SK-N-SH treated with all-trans-retinoic acid at 6 μM for 48 hours (cell line): Measurements from ENCODE around the gene PPP6C.

Experiments
- ATAC-seq: fragments of 200-7000 bp; cut with Tn5 transposase; 3 replicates; pipeline ENCODE4 v1.9.1; 2020; ENCODE audit warnings: mild to moderate bottlenecking, moderate library complexity
- ARNTL ChIP-seq: fragments of 450-650 bp; formaldehyde crosslinking; IDR thresholded peaks from 2 replicates; pipeline ENCODE4 v1.5.0; 2020; ENCODE audit warnings: low read depth, mild to moderate bottlenecking, moderate library complexity, borderline replicate concordance
- BACH2 ChIP-seq: fragments of 250-450 bp; sonication (Bioruptor Pico); IDR thresholded peaks from 2 replicates; pipeline ENCODE4 v1.9.0; 2021; ENCODE audit warnings: mild to moderate bottlenecking, borderline replicate concordance
- CSDC2 ChIP-seq: fragments of 250-450 bp; sonication (Bioruptor Pico); IDR thresholded peaks from 2 replicates; pipeline ENCODE4 v1.5.0; 2020; ENCODE audit warnings: mild to moderate bottlenecking, moderate library complexity
- ESRRG ChIP-seq: fragments of 250-450 bp; sonication (Bioruptor Pico); IDR thresholded peaks from 2 replicates; pipeline ENCODE4 v1.6.1; 2021; ENCODE audit warnings: mild to moderate bottlenecking
- GLIS3 ChIP-seq: fragments of 250-450 bp; sonication (Bioruptor Pico); IDR thresholded peaks from 2 replicates; pipeline ENCODE4 v1.5.0; 2020; ENCODE audit warnings: mild to moderate bottlenecking, moderate library complexity
- ISL1 ChIP-seq: fragments of 250-450 bp; sonication (Bioruptor Pico); IDR thresholded peaks from 2 replicates; pipeline ENCODE4 v2.1.2; 2022; ENCODE audit warnings: mild to moderate bottlenecking, moderate library complexity
- OSR1 ChIP-seq: fragments of 250-450 bp; sonication (Bioruptor Pico); IDR thresholded peaks from 2 replicates; pipeline ENCODE4 v1.8.0; 2022; ENCODE audit warnings: moderate library complexity, mild to moderate bottlenecking, inconsistent platforms
- PPARA ChIP-seq: fragments of 250-450 bp; sonication (Bioruptor Pico); IDR thresholded peaks from 2 replicates; pipeline ENCODE4 v1.5.0; 2020; ENCODE audit warnings: mild to moderate bottlenecking, borderline replicate concordance
- RARB ChIP-seq: fragments of 250-450 bp; sonication (Bioruptor Pico); IDR thresholded peaks from 2 replicates; pipeline ENCODE4 v1.8.0; 2021; ENCODE audit warnings: mild to moderate bottlenecking, moderate library complexity
- SNAI2 ChIP-seq: fragments of 250-450 bp; sonication (Bioruptor Pico); IDR thresholded peaks from 2 replicates; pipeline ENCODE4 v1.5.0; 2020; ENCODE audit warnings: mild to moderate bottlenecking, moderate library complexity
- TCF4 ChIP-seq: fragments of 250-450 bp; sonication (Bioruptor Pico); IDR thresholded peaks from 2 replicates; pipeline ENCODE4 v1.8.0; 2021; ENCODE audit warnings: mild to moderate bottlenecking, moderate library complexity, borderline replicate concordance
- TOX ChIP-seq: fragments of 250-450 bp; sonication (Bioruptor Pico); IDR thresholded peaks from 2 replicates; pipeline ENCODE4 v1.8.0; 2021; ENCODE audit warnings: mild to moderate bottlenecking, moderate library complexity, borderline replicate concordance
- ZC3H10 ChIP-seq: fragments of 250-450 bp; sonication (Bioruptor Pico); IDR thresholded peaks from 2 replicates; pipeline ENCODE4 v1.5.1; 2021; ENCODE audit warnings: mild to moderate bottlenecking, moderate library complexity
- ZFP3 ChIP-seq: fragments of 250-450 bp; sonication (Bioruptor Pico); IDR thresholded peaks from 2 replicates; pipeline ENCODE4 v1.5.0; 2020; ENCODE audit warnings: mild to moderate bottlenecking, moderate library complexity
- ZFP30 ChIP-seq: fragments of 450-650 bp; formaldehyde crosslinking; IDR thresholded peaks from 2 replicates; pipeline ENCODE4 v1.5.0; 2022; ENCODE audit warnings: mild to moderate bottlenecking, moderate library complexity
- ZNF565 ChIP-seq: fragments of 450-650 bp; formaldehyde crosslinking; conservative IDR thresholded peaks from 2 replicates; pipeline ENCODE4 v1.5.0; 2020; ENCODE audit warnings: low read depth, mild to moderate bottlenecking, moderate library complexity
- ZNF70 ChIP-seq: fragments of 450-650 bp; formaldehyde crosslinking; IDR thresholded peaks from 2 replicates; pipeline ENCODE4 v1.5.0; 2020; ENCODE audit warnings: mild to moderate bottlenecking, moderate library complexity
- ZNF8 ChIP-seq: fragments of 450-650 bp; formaldehyde crosslinking; IDR thresholded peaks from 2 replicates; pipeline ENCODE4 v1.5.0; 2020; ENCODE audit warnings: mild to moderate bottlenecking, moderate library complexity
- TF ChIP-seq, protein P1 (sequence below): fragments of 250-450 bp; sonication (Bioruptor Pico); IDR thresholded peaks from 2 replicates; pipeline ENCODE4 v1.8.0; 2021; ENCODE audit warnings: low read depth, mild to moderate bottlenecking, moderate library complexity, borderline replicate concordance
- TF ChIP-seq, protein P2 (sequence below): fragments of 250-450 bp; sonication (Bioruptor Pico); IDR thresholded peaks from 2 replicates; pipeline ENCODE4 v1.8.0; 2020; ENCODE audit warnings: mild to moderate bottlenecking, moderate library complexity, borderline replicate concordance
- TF ChIP-seq, protein P3 (sequence below): fragments of 250-450 bp; sonication (Bioruptor Pico); IDR thresholded peaks from 2 replicates; pipeline ENCODE4 v1.5.1; 2021; ENCODE audit warnings: mild to moderate bottlenecking, moderate library complexity
- TF ChIP-seq, protein P4 (sequence below): fragments of 250-450 bp; sonication (Bioruptor Pico); IDR thresholded peaks from 2 replicates; pipeline ENCODE4 v1.5.0; 2020; ENCODE audit warnings: mild to moderate bottlenecking, moderate library complexity
- TF ChIP-seq, protein P5 (sequence below): fragments of 250-450 bp; sonication (Bioruptor Pico); IDR thresholded peaks from 2 replicates; pipeline ENCODE4 v1.5.1; 2020; ENCODE audit warnings: low read depth, mild to moderate bottlenecking, moderate library complexity

PPP6C gene

DNA sequence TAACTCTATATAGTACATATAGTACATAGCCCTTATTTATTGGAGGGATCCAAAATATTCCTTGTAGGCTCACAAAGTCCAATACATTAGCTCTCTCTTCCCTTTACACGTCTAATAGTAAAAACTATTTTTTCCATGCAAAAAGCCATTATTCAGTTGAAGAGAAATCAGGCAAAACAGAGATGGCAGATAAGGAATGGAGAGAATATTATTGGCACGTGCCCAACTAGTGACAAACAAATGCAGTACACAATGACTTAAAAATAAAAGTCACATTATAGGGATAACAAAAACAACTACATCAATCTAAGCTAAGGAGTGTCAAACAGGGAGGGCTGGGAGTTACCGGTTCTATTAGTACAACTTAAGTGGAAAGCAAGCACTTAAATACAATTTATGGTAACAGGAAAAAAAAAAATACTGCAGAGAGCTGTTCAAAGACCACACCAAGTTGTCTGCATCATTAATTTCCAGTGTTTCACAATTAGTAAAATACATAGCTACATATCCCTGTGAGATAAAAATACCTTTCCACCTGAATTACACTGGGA lies 42.1 kb downstream of the PPP6C start:
- TF ChIP-seq, protein P1, sequence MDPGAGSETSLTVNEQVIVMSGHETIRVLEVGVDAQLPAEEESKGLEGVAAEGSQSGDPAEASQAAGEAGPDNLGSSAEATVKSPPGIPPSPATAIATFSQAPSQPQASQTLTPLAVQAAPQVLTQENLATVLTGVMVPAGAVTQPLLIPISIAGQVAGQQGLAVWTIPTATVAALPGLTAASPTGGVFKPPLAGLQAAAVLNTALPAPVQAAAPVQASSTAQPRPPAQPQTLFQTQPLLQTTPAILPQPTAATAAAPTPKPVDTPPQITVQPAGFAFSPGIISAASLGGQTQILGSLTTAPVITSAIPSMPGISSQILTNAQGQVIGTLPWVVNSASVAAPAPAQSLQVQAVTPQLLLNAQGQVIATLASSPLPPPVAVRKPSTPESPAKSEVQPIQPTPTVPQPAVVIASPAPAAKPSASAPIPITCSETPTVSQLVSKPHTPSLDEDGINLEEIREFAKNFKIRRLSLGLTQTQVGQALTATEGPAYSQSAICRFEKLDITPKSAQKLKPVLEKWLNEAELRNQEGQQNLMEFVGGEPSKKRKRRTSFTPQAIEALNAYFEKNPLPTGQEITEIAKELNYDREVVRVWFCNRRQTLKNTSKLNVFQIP (CRISPR knock-in tag) = no peak
- TF ChIP-seq RARB (CRISPR knock-in tag) = no peak
- TF ChIP-seq, protein P2, sequence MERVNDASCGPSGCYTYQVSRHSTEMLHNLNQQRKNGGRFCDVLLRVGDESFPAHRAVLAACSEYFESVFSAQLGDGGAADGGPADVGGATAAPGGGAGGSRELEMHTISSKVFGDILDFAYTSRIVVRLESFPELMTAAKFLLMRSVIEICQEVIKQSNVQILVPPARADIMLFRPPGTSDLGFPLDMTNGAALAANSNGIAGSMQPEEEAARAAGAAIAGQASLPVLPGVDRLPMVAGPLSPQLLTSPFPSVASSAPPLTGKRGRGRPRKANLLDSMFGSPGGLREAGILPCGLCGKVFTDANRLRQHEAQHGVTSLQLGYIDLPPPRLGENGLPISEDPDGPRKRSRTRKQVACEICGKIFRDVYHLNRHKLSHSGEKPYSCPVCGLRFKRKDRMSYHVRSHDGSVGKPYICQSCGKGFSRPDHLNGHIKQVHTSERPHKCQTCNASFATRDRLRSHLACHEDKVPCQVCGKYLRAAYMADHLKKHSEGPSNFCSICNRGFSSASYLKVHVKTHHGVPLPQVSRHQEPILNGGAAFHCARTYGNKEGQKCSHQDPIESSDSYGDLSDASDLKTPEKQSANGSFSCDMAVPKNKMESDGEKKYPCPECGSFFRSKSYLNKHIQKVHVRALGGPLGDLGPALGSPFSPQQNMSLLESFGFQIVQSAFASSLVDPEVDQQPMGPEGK = no peak
- no peak for TF ChIP-seq ESRRG (CRISPR knock-in tag)

DNA sequence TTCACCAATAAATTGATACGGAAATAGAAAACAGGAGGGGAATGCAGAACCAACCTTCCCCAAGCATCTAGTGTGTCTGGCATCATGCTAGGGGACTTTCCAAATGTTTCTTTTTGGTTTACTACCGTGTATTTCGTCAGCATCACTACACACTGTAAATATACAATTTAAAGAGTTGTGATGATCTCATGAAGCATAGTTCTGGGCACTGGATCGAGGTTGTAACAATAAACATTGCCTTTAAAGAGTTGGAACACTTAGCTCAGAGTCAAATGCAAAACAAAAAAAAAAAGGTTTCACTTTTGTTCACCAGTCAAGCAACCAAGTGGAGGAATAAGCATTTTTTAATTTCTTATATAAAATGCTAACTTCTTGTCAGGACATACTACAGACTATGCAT lies 43.4 kb downstream of the PPP6C start:
- TF ChIP-seq CSDC2 (no peak), GLIS3 (no peak), ESRRG (CRISPR knock-in tag) (no peak), ZFP3 (CRISPR knock-in tag) (no peak), PPARA (CRISPR knock-in tag) (no peak), ZNF70 (no peak), ZNF565 (CRISPR knock-in tag) (no peak), ZNF8 (no peak), TOX (CRISPR knock-in tag) (no peak)
- TF ChIP-seq, all 23 proteins: peak for 0

More for the DNA sequence above, 42.1 kb downstream of the PPP6C start:
- ATAC-seq = no peak

DNA sequence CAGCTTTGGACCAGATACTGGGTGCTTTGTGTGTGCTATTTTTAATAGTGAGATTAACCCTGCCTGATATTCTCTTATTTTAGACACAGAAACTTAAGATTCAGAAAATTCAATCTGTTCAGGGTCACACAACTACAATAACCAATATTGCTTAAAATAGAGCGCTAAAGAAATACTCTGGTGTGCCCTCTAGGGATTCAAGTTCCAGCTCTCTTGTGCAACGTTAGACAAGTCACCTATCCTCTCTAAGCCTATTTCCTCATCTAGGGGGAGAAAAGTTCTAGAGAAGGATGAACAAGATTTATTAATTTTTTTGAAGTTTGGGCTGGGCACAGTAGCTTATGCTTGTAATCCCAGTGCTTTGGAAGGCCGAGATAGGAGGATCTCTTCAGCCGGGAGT lies 44.2 kb downstream of the PPP6C start:
- TF ChIP-seq ZFP30 (CRISPR knock-in tag) (no peak), PPARA (CRISPR knock-in tag) (no peak), CSDC2 (no peak), TCF4 (CRISPR knock-in tag) (no peak), ARNTL (no peak), SNAI2 (CRISPR knock-in tag) (no peak), ZNF8 (no peak), BACH2 (CRISPR knock-in tag) (no peak), ISL1 (CRISPR knock-in tag) (no peak), RARB (CRISPR knock-in tag) (no peak), ESRRG (CRISPR knock-in tag) (no peak), ZC3H10 (CRISPR knock-in tag) (no peak), ZNF70 (no peak), ZNF565 (CRISPR knock-in tag) (no peak), OSR1 (CRISPR knock-in tag) (no peak)
- TF ChIP-seq, protein P3, sequence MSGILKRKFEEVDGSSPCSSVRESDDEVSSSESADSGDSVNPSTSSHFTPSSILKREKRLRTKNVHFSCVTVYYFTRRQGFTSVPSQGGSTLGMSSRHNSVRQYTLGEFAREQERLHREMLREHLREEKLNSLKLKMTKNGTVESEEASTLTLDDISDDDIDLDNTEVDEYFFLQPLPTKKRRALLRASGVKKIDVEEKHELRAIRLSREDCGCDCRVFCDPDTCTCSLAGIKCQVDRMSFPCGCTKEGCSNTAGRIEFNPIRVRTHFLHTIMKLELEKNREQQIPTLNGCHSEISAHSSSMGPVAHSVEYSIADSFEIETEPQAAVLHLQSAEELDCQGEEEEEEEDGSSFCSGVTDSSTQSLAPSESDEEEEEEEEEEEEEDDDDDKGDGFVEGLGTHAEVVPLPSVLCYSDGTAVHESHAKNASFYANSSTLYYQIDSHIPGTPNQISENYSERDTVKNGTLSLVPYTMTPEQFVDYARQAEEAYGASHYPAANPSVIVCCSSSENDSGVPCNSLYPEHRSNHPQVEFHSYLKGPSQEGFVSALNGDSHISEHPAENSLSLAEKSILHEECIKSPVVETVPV (CRISPR knock-in tag) = no peak
- TF ChIP-seq, protein P4, sequence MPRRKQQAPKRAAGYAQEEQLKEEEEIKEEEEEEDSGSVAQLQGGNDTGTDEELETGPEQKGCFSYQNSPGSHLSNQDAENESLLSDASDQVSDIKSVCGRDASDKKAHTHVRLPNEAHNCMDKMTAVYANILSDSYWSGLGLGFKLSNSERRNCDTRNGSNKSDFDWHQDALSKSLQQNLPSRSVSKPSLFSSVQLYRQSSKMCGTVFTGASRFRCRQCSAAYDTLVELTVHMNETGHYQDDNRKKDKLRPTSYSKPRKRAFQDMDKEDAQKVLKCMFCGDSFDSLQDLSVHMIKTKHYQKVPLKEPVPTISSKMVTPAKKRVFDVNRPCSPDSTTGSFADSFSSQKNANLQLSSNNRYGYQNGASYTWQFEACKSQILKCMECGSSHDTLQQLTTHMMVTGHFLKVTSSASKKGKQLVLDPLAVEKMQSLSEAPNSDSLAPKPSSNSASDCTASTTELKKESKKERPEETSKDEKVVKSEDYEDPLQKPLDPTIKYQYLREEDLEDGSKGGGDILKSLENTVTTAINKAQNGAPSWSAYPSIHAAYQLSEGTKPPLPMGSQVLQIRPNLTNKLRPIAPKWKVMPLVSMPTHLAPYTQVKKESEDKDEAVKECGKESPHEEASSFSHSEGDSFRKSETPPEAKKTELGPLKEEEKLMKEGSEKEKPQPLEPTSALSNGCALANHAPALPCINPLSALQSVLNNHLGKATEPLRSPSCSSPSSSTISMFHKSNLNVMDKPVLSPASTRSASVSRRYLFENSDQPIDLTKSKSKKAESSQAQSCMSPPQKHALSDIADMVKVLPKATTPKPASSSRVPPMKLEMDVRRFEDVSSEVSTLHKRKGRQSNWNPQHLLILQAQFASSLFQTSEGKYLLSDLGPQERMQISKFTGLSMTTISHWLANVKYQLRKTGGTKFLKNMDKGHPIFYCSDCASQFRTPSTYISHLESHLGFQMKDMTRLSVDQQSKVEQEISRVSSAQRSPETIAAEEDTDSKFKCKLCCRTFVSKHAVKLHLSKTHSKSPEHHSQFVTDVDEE (CRISPR knock-in tag) = no peak
- TF ChIP-seq, protein P1 (CRISPR knock-in tag) = no peak
- TF ChIP-seq, protein P2 = no peak
- TF ChIP-seq, protein P5, sequence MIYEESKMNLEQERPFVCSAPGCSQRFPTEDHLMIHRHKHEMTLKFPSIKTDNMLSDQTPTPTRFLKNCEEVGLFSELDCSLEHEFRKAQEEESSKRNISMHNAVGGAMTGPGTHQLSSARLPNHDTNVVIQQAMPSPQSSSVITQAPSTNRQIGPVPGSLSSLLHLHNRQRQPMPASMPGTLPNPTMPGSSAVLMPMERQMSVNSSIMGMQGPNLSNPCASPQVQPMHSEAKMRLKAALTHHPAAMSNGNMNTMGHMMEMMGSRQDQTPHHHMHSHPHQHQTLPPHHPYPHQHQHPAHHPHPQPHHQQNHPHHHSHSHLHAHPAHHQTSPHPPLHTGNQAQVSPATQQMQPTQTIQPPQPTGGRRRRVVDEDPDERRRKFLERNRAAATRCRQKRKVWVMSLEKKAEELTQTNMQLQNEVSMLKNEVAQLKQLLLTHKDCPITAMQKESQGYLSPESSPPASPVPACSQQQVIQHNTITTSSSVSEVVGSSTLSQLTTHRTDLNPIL (CRISPR knock-in tag) = no peak
- ATAC-seq = no peak

More for the DNA sequence above, 43.4 kb downstream of the PPP6C start:
- ATAC-seq = no peak
